ENCODE results near the gene PANX2. TPM values are rescaled to one million over a fixed set of nuclear protein-coding genes. Genes with fewer than 3 reads are reported as not detected.

The PANX2 gene
- total and polyA plus RNA-seq, 2 of the 13 experiments (the other 11 are each of a cell fraction or from before 2014, with no cell fraction given), result 0.15 to 1.1 TPM

DNA sequence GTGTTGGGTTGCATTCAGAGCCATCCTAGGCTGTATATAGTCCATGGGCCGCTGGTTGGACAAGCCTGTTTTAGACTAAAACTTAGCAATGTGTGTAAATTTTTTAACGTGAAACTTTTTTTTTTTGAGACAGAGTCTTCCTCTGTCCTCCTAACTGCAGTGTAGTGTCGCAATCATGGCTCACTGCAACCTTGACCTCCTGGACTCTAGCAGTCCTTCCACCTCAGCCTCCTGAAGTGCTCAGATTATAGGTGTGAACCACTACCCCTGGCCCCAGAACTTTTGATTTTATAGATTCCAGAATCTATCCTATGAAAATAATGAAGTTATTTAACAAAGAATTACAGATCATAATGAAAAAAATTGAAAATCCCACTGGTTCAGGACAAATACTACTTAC is 29.9 kb upstream of the PANX2 start (continued):
- TF ChIP-seq, protein P1, sequence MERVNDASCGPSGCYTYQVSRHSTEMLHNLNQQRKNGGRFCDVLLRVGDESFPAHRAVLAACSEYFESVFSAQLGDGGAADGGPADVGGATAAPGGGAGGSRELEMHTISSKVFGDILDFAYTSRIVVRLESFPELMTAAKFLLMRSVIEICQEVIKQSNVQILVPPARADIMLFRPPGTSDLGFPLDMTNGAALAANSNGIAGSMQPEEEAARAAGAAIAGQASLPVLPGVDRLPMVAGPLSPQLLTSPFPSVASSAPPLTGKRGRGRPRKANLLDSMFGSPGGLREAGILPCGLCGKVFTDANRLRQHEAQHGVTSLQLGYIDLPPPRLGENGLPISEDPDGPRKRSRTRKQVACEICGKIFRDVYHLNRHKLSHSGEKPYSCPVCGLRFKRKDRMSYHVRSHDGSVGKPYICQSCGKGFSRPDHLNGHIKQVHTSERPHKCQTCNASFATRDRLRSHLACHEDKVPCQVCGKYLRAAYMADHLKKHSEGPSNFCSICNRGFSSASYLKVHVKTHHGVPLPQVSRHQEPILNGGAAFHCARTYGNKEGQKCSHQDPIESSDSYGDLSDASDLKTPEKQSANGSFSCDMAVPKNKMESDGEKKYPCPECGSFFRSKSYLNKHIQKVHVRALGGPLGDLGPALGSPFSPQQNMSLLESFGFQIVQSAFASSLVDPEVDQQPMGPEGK (CRISPR knock-in tag; IDR thresholded peaks at IDR 0.05), result peak; percentile 41; the same call in 1 of the 2 replicates
- 0 out of 3 replicates have a peak, but pooled peaks have one; percentile 27 for TF ChIP-seq MXI1 (IDR thresholded peaks at IDR 0.05; ENCODE audit: borderline replicate concordance, low read depth, low read length)
- TF ChIP-seq, protein P2, sequence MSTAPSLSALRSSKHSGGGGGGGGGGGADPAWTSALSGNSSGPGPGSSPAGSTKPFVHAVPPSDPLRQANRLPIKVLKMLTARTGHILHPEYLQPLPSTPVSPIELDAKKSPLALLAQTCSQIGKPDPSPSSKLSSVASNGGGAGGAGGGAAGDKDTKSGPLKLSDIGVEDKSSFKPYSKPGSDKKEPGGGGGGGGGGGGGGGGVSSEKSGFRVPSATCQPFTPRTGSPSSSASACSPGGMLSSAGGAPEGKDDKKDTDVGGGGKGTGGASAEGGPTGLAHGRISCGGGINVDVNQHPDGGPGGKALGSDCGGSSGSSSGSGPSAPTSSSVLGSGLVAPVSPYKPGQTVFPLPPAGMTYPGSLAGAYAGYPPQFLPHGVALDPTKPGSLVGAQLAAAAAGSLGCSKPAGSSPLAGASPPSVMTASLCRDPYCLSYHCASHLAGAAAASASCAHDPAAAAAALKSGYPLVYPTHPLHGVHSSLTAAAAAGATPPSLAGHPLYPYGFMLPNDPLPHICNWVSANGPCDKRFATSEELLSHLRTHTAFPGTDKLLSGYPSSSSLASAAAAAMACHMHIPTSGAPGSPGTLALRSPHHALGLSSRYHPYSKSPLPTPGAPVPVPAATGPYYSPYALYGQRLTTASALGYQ (CRISPR knock-in tag; IDR thresholded peaks at IDR 0.05), result peak; percentile 60; the same call in 1 of the 2 replicates
- no peak for TF ChIP-seq SRSF1 (optimal IDR thresholded peaks at IDR 0.05; ENCODE audit: low read depth, low read length)
- no peak; the same call in 1 of the 2 replicates for TF ChIP-seq GFI1 (CRISPR knock-in tag; IDR thresholded peaks at IDR 0.05; ENCODE audit: borderline replicate concordance)
- TF ChIP-seq ZNF34 (CRISPR knock-in tag; IDR thresholded peaks at IDR 0.05; ENCODE audit: borderline replicate concordance), result no peak
- no peak for TF ChIP-seq MEIS1 (CRISPR knock-in tag; IDR thresholded peaks at IDR 0.05; ENCODE audit: borderline replicate concordance)
- TF ChIP-seq HDAC2 (CRISPR knock-in tag; IDR thresholded peaks at IDR 0.05), result peak; percentile 70; the same call in 1 of the 2 replicates
- TF ChIP-seq, protein P3, sequence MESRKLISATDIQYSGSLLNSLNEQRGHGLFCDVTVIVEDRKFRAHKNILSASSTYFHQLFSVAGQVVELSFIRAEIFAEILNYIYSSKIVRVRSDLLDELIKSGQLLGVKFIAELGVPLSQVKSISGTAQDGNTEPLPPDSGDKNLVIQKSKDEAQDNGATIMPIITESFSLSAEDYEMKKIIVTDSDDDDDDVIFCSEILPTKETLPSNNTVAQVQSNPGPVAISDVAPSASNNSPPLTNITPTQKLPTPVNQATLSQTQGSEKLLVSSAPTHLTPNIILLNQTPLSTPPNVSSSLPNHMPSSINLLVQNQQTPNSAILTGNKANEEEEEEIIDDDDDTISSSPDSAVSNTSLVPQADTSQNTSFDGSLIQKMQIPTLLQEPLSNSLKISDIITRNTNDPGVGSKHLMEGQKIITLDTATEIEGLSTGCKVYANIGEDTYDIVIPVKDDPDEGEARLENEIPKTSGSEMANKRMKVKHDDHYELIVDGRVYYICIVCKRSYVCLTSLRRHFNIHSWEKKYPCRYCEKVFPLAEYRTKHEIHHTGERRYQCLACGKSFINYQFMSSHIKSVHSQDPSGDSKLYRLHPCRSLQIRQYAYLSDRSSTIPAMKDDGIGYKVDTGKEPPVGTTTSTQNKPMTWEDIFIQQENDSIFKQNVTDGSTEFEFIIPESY (CRISPR knock-in tag; IDR thresholded peaks at IDR 0.05), result 0 out of 2 replicates have a peak, but pooled peaks have one; percentile 9
- TF ChIP-seq, protein P4, sequence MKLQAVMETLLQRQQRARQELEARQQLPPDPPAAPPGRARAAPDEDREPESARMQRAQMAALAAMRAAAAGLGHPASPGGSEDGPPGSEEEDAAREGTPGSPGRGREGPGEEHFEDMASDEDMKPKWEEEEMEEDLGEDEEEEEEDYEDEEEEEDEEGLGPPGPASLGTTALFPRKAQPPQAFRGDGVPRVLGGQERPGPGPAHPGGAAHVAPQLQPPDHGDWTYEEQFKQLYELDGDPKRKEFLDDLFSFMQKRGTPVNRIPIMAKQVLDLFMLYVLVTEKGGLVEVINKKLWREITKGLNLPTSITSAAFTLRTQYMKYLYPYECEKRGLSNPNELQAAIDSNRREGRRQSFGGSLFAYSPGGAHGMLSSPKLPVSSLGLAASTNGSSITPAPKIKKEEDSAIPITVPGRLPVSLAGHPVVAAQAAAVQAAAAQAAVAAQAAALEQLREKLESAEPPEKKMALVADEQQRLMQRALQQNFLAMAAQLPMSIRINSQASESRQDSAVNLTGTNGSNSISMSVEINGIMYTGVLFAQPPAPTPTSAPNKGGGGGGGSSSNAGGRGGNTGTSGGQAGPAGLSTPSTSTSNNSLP (IDR thresholded peaks at IDR 0.05; ENCODE audit: low read depth, low read length), result no peak
- peak; percentile 29; the same call in 1 of the 2 replicates for TF ChIP-seq FOXA3 (CRISPR knock-in tag; IDR thresholded peaks at IDR 0.05)
- TF ChIP-seq, protein P5, sequence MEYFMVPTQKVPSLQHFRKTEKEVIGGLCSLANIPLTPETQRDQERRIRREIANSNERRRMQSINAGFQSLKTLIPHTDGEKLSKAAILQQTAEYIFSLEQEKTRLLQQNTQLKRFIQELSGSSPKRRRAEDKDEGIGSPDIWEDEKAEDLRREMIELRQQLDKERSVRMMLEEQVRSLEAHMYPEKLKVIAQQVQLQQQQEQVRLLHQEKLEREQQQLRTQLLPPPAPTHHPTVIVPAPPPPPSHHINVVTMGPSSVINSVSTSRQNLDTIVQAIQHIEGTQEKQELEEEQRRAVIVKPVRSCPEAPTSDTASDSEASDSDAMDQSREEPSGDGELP (IDR thresholded peaks at IDR 0.05; ENCODE audit: borderline replicate concordance, low read depth), result peak; percentile 54
- TF ChIP-seq CEBPB (IDR thresholded peaks at IDR 0.05; ENCODE audit: borderline replicate concordance, low read depth, low read length), result peak; percentile 96
- peak; percentile 46; the same call in 1 of the 2 replicates for TF ChIP-seq NR2F2 (IDR thresholded peaks at IDR 0.05; ENCODE audit: borderline replicate concordance, low read depth)
- TF ChIP-seq, protein P6, sequence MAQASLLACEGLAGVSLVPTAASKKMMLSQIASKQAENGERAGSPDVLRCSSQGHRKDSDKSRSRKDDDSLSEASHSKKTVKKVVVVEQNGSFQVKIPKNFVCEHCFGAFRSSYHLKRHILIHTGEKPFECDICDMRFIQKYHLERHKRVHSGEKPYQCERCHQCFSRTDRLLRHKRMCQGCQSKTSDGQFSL (CRISPR knock-in tag; IDR thresholded peaks at IDR 0.05), result no peak
- peak; percentile 93 for TF ChIP-seq CEBPG (CRISPR knock-in tag; IDR thresholded peaks at IDR 0.05)
- no peak for TF ChIP-seq ZNF619 (CRISPR knock-in tag; IDR thresholded peaks at IDR 0.05)
- TF ChIP-seq, protein P7, sequence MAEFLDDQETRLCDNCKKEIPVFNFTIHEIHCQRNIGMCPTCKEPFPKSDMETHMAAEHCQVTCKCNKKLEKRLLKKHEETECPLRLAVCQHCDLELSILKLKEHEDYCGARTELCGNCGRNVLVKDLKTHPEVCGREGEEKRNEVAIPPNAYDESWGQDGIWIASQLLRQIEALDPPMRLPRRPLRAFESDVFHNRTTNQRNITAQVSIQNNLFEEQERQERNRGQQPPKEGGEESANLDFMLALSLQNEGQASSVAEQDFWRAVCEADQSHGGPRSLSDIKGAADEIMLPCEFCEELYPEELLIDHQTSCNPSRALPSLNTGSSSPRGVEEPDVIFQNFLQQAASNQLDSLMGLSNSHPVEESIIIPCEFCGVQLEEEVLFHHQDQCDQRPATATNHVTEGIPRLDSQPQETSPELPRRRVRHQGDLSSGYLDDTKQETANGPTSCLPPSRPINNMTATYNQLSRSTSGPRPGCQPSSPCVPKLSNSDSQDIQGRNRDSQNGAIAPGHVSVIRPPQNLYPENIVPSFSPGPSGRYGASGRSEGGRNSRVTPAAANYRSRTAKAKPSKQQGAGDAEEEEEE (CRISPR knock-in tag; IDR thresholded peaks at IDR 0.05; ENCODE audit: borderline replicate concordance), result no peak
- no peak for TF ChIP-seq MTF2 (CRISPR knock-in tag; IDR thresholded peaks at IDR 0.05; ENCODE audit: borderline replicate concordance)

All from HepG2 (cell line).